NOMO-1 (cell line): Measurements from ENCODE around the gene C6orf118.

ENCODE experiments used
- DNase-seq, 2 experiments: peaks; one replicate each; lab custom pipeline; 2025; ENCODE audit not compliant: unreplicated experiment in 2 of 2; lab: John Stamatoyannopoulos, UW

Gene C6orf118

GRCh38 chr6:165245287-165245686, 64.1 kb downstream of the C6orf118 start:
- no peak for DNase-seq

GRCh38 chr6:165244524-165245247, 64.7 kb downstream of the C6orf118 start:
- no peak for DNase-seq

- no peak for DNase-seq
Observed at GRCh38 chr6:165243801-165244200, 65.6 kb downstream of the C6orf118 start.

GRCh38 chr6:165236326-165236725, 73.1 kb downstream of the C6orf118 start:
- no peak for DNase-seq

- DNase-seq: no peak
Observed at GRCh38 chr6:165232731-165233488, 76.5 kb downstream of the C6orf118 start.

- no peak for DNase-seq
Observed at GRCh38 chr6:165231581-165232561, 77.5 kb downstream of the C6orf118 start.

- DNase-seq: no peak
Observed at GRCh38 chr6:165231177-165231576, 78.2 kb downstream of the C6orf118 start.
